Measurements from ENCODE around the gene LCN15. TPM values are rescaled to one million over a fixed set of nuclear protein-coding genes. Genes with fewer than 3 reads are reported as not detected.
A peak's percentile ranks its signal among the peaks of the same experiment; 100 is the strongest.

The LCN15 gene
- total and polyA plus RNA-seq, 2 of the 4 experiments (the other 2 are of a cell fraction), result not detected

DNA sequence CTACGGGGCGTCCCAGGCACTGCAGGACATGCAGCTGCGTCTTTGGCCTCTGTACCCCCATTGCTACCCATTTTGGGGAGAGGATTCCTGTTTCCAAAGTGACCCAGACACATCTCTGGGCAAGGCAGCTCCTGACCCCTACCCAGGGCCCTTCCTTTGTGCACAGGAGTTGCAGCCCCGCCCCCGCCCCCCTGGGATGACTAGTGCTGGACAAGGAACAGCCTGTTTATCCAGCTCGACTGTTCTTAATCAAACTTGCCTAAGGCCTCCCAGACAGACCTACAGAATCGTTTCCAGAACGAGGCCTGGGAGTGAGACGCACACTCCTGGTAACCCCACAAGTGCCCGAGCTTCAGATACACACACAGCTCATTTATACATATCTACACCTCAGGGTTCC, 38.7 kb downstream of the LCN15 start:
- in situ Hi-C loops (cut with MboI; ENCODE audit: low sequenced_read_pairs), result no loop called here
- Histone ChIP-seq H3K9ac (ENCODE audit: low read depth, low read length) (0 out of 2 replicates have a peak overlapping the region, but pooled peaks have one; percentile 90), H2BK15ac (ENCODE audit: low read depth, low read length) (no peak overlapping the region), H2BK20ac (ENCODE audit: low read depth, low read length) (no peak overlapping the region), H2AFZ (replicated peaks; ENCODE audit: low read length, poor library complexity) (no peak overlapping the region), H3K27ac (ENCODE audit: insufficient read depth, low read length) (no peak overlapping the region; the same call in 1 of the 2 replicates), H2AK9ac (replicated peaks; ENCODE audit: low read depth, low read length, poor library complexity) (peak overlapping the region; percentile 19), H2BK120ac (ENCODE audit: low read depth, low read length) (no peak overlapping the region), H3K18ac (ENCODE audit: low read depth, low read length) (no peak overlapping the region), H3K9me3 (ENCODE audit: control insufficient read depth, insufficient read depth, low read length) (no peaks in the 10 kb centered on the region), H4K5ac (ENCODE audit: low read depth, low read length) (no peak overlapping the region), H3K36me3 (ENCODE audit: control insufficient read depth, insufficient read depth, low read length) (peaks cover 51% of the 10 kb centered on the region), H3K27me3 (ENCODE audit: control insufficient read depth, insufficient read depth, low read length) (no peaks in the 10 kb centered on the region), H3K79me1 (ENCODE audit: low read depth in 1 of 2, low read length in 2 of 2) (peaks cover 22 to 74% of the 10 kb centered on the region in 2 experiments), H3K4me1 (ENCODE audit: control insufficient read depth, insufficient read depth, low read length) (peaks cover 20% of the 10 kb centered on the region), H3K9me1 (ENCODE audit: insufficient read depth, low read length) (peaks cover 19% of the 10 kb centered on the region), H3K14ac (replicated peaks; ENCODE audit: low read depth, low read length) (no peak overlapping the region; the same call in 1 of the 2 replicates), H4K8ac (ENCODE audit: low read depth in 2 of 2, low read length in 2 of 2) (no peak overlapping the region), H2BK5ac (ENCODE audit: low read depth, low read length, poor library complexity, severe bottlenecking) (no peak overlapping the region), H3K56ac (ENCODE audit: extremely low read depth, insufficient read depth, low read length) (no peak overlapping the region), H3K4ac (ENCODE audit: low read depth, low read length) (no peak overlapping the region), H2AK5ac (ENCODE audit: low read depth, low read length) (no peak overlapping the region), H3K4me2 (ENCODE audit: low read depth, low read length) (peak overlapping the region; percentile 93), H3K4me3 (ENCODE audit: insufficient read depth, low read depth, low read length) (no peak overlapping the region), H3K23ac (ENCODE audit: low read depth, low read length) (0 out of 2 replicates have a peak overlapping the region, but pooled peaks have one; percentile 17), H4K20me1 (ENCODE audit: insufficient read depth, low read length) (peaks cover 73% of the 10 kb centered on the region), H4K91ac (ENCODE audit: insufficient read depth, low read depth, low read length) (no peak overlapping the region)
- BruUV-seq (replicated peaks), result no TSS peak
- WGBS, 2 experiments (ENCODE audit: extremely low coverage in 2 of 2, insufficient read length in 1 of 2), result 90% methylated on average over 3 of the region's 10 CpGs; no CpG with 5 or more reads in 1 of the 2 experiments
- dilution Hi-C loops (cut with HindIII; ENCODE audit: low sequenced_read_pairs, unreplicated experiment), result no loop called here
- intact Hi-C loops (cut with micrococcal nuclease), result loop anchor here (1.0 kb wide), 1 partner anchor 29 kb away; no protein-coding TSS in a partner anchor
- ChIA-PET CTCF (no interaction called here), POLR2A (ENCODE audit: unreplicated experiment) (no interaction called here)
- no peak for TF ChIP-seq CEBPB (IDR thresholded peaks at IDR 0.05; ENCODE audit: low read depth, low read length)
- no peak for TF ChIP-seq MAFK (IDR thresholded peaks at IDR 0.05; ENCODE audit: low read depth, low read length)
- TF ChIP-seq USF2 (IDR thresholded peaks at IDR 0.05; ENCODE audit: low read depth, low read length), result no peak
- no peak for TF ChIP-seq MAZ (IDR thresholded peaks at IDR 0.05; ENCODE audit: borderline replicate concordance, low read depth, low read length)
- no peak for TF ChIP-seq RFX5 (IDR thresholded peaks at IDR 0.05; ENCODE audit: low read depth, low read length)
- no peak for TF ChIP-seq RAD21 (IDR thresholded peaks at IDR 0.05; ENCODE audit: low read length)
- TF ChIP-seq SMC3 (IDR thresholded peaks at IDR 0.05; ENCODE audit: low read depth, low read length), result no peak
- no peak for TF ChIP-seq FOS (IDR thresholded peaks at IDR 0.05; ENCODE audit: low read depth, low read length)
- no peak for TF ChIP-seq POLR2A (IDR thresholded peaks at IDR 0.05; ENCODE audit: low read depth, low read length)
- TF ChIP-seq NFE2L2 (IDR thresholded peaks at IDR 0.05; ENCODE audit: low read depth, low read length), result no peak
- no peak for TF ChIP-seq MXI1 (IDR thresholded peaks at IDR 0.05; ENCODE audit: borderline replicate concordance, low read depth, low read length)
- DNase-seq (peak; percentile 57), ATAC-seq (ENCODE audit: low read depth) (no peak)

Measured in IMR-90 (cell line).